NCI-H2029 (cell line): Measurements from ENCODE around the gene NPAS2.

Source experiments
- DNase-seq: peaks from one replicate; lab custom pipeline; 2025; lab: John Stamatoyannopoulos, UW

NPAS2 gene

DNA sequence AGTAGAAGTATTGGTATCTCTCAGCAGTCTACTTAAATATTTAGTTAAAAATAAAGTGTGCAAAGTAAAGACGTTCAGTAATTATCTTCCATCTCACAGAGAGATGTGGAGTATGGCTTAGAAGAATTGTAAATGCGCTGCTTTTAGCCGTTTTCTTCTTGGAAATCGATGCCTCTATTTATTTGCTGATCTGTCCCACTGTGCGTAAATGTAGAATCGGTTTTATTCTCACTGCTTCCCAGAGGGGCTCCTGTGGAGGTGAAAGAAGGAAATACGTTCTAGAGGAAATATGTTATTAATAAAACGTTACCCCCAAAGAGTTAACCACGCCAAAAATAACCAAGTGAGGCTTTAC lies 1.9 kb downstream of the NPAS2 start:
- no peak for DNase-seq

DNA sequence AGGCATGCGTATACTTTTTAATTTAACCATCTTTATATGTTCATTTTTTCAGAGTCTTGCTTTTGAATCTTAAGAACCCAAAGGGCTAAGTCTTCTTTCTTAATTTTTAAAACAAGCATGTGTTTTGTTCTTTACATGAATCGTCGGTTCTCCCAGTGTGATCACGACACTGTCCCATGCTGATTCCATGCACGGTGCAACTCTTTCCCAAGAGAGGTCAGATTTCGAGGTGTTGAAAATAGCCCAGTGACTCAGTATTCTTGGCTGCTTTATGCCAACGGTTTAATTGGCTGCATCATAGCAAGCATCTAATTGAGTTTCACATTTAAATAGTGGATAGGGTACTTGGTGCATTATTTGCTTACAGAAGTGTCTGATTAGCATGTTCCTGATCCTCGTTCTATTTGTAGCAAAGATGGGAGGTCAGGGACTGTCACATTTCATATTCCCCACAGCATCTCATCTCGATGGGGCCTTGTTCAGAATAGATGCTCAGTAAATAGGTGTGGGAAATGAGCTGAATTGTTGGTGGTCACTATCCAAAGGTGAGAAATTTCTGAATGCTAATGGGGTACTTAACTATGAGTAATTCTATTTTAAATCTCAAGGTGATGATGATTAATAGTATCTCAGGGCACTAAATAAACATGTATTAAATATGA lies 2.8 kb downstream of the NPAS2 start:
- no peak for DNase-seq

DNA sequence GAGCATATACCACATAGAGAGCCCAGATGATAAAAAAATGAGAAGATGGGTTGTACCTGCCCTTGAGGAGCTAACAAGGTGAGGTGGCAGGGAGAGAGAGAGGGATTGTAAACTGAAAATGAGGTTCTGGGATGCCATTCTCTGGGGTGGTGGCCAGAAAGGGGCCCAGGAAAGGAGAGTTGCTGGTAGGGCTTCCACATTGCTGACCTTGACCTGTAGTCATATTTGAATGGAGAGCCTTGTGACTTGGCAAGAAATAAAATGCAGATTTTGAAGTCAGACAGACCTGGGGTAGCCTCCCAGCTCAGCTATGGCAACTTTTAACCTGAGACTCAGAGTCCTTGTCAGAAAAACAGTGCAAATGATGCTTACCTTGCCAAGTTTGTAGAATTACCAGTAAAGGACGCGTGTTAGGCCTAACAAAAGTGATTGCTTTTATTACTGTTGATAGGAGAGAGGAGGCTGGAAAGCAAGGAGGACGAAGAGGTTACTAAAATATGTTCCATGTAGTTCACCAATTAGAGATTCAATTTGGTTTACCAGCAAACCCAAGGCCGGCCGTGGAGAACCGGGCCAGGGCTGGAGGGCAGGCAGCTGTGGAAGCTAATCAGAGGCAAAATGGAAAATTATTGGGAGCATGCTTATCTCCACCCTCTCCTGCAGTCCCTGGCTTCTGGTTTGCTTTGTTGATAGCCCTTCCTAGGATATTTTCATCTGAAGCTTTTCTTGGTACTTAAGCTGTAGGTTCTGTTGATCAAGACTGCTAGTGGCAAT lies 3.9 kb downstream of the NPAS2 start:
- no peak for DNase-seq

DNA sequence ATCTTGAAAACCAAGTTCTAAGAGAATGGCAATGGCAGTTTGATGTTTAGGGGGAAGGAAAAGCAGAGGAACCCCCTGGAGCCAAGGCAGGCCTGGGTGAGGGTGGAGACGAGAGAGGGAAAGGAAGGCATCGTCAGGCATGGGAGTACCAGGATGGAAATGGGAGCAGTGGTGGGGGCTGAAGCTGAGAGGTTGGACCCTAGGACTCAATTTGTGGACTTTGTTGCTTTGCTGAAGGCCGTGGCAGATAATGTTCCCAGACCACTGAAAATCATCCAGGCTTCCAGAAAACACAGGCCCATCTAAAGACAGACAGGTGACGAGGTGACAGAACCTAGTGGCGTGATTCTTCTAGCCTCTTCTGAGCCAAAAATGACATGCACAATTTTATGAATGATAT lies 4.9 kb downstream of the NPAS2 start:
- DNase-seq: no peak

DNA sequence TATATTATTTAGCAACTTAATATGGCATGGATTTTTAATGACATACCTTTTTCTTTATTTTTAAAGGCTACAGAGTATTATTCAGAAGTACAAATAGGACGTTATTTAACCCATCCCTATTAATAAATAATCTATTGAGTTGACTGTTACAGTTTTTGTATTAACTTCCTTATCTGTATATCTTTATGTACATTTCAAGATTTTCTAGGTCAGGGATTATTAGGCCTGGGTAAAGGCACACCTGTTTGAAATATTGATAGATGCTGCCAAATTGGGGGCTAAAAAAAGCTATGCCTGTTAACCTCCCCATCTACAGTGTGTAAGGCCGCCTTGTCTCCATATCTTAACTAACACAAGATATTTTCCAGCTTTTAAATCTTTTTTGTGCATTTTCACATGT lies 6.6 kb downstream of the NPAS2 start:
- no peak for DNase-seq

DNA sequence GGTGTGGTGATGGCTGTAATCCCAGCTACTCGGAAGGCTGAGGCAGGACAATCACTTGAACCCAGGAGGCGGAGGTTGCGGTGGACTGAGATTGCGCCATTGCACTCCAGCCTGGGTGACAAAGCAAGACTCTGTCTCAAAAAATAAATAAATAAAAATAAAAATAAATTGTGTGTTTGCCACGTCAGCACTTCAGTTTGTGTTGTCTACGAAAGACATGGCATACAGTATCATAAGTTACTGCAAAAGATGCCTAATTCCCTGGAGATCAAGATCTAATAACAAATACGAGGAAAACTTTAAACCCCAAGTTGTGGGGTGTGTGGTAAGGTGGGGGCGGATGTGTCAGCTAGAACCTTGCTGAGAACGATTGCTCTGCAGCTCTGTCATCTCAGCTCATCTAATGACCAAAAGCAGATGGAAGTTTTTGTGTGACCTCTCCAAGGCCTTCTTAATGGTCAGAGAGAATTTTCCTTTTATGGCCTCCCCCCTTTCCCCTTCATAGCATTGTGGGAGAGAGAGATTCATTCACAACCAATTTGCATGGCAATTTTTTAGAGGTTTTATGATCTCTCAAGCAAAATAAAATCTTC lies 11.3 kb downstream of the NPAS2 start:
- no peak for DNase-seq

DNA sequence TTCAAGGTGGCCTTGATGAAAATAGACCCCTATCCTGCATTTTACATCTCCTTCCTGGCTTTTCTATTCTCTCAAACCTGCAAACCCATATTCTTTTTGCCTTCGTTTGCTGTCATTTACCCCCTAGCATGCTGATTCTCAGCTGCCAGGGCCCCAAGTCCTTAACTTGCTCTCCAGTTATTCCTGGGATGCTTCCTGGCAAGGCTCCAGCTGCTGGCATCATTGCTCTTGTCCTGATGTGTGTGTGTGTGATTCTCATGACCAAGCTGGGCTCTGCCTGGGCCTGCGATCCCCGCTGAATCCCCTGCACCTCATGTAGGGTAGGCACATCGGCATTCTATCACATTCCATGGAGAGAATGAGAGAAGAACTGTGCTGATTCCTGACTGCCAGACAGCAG lies 11.9 kb downstream of the NPAS2 start:
- no peak for DNase-seq

DNA sequence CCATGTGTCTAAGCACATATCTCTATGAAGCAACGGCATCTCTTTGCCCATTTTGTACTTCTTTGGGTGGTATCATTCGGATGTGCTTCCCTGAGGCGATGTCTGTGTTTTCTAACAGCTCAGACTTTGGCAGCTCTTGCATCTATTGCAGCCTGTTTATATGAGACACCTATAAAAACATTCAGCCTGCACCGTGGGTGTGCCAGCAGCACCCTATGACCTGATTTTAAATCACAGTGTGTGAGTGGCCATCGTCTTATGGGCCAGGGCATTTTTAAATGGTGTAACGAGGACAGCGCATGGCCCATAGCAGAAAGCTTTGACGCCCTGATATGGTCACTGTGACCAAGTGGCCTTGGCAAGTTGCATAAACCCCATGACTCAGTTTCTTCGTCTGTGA lies 12.9 kb downstream of the NPAS2 start:
- DNase-seq: no peak

DNA sequence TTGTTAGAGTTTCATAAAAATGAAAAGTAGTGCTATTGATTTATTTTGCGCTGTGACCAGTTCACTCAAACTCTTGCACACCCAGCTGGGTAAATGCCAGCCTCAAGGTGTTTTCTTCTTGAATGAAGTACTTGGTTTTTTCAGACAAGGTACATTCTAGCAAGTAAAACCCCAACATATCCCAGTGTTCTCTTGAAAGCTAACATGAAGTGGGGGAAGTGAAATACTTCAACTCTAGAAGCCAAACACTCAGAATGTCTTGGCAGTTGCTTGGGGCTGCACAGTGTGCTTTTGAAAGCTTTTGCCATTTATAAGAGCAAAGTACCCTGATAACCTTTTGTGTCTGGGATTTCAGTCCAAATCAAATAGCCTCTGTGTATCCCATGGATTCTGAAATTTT lies 13.4 kb downstream of the NPAS2 start:
- no peak for DNase-seq

DNA sequence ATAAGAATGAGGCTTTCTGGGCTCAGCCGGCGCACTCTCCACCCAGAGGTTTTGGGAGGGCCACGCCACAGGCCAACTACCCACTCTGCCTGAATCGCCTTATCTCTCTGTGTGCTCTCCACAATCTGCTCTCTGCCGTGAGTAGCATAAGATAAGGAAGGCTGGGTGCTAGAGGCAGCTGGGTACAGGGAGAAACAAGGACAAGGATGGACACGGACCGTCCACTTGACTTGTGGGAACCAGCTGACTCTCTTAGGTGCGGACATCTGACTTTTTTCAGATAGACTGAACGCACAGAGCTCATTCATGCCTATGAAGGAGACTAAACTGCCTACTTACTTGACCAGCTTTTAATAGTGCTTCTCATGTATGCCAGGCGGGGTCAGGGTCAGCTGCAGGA lies 14.3 kb downstream of the NPAS2 start:
- no peak for DNase-seq

DNA sequence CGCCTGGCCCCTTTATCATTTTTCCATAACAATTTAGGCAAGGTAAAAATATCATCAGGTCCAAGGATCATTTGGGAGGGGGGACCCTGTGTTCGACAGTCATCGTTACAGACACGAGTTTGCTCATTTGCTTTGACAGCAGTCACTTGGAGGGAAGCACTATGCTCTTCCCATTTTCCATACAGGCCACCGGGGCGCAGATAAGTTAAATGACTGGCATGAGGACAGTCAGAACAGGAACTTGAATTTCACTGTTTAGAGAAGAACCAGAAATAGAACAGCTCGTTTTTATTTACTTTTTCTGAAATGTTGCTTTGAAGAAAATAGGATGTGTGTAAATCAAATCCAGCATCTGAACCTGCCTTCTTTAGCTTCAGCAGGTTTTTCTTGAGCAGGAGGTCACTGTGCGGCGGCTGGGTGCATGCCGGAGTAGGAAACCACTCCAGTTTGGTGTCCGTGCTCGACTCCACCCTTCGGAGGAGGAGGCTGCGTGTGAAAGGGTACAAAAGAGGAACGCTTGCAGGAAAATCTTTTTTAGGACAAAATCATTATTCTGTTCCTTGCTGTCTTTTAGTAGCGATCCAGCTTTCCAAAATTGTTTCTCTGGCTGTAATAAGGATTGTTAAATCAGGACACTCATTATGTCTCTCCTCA lies 15.2 kb downstream of the NPAS2 start:
- no peak for DNase-seq

DNA sequence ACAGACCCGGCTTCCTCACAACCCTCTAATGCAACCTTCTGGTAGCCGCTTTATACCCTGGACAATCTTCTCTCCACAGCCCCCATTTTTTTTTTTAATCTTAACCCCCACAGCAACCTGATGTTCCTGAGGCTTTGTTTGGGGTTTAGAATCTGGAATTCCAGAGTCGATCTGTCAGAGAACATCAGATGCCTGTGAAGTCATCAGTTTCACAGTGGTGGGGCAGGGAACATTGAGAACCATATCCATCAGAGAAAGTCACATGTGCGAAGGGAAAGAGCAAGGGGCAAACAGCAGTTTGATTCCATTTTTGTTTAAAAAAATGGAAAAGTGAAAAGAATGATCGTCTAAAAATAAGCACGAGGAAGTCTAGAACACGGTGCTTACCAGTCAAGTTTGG lies 20.6 kb downstream of the NPAS2 start:
- no peak for DNase-seq

DNA sequence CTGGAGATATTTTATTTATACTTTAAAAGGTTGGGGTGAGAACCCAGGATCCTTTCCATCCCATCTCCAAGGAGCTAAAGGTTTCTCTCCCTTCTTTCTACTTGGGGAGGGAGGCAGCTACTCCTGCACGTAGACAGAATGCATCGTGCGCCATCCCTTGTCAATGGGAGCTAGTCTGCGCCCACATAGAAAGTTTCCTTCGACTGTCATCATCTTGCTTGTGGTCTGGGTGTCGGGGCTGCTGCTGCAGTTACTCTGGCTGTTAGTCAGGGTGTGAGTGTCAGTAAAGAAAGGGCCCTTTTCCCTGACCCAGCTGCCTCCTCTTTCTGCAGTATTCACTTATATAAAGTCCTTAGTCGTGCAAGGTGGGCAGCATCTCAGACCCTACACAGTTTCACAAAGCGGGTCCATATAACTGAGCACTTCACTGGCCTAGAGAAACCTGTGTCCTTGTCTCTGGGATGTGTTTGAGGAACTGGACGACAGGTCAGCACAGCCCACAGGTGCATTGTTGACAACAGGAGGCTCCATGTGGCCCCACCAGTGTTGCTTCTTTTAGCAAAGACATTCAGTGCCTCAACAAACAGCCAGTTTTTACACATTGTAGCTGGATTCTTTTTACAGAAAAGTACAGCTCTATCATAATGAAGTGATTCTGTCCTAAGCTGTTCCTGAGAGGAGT lies 22.4 kb downstream of the NPAS2 start:
- DNase-seq: no peak

DNA sequence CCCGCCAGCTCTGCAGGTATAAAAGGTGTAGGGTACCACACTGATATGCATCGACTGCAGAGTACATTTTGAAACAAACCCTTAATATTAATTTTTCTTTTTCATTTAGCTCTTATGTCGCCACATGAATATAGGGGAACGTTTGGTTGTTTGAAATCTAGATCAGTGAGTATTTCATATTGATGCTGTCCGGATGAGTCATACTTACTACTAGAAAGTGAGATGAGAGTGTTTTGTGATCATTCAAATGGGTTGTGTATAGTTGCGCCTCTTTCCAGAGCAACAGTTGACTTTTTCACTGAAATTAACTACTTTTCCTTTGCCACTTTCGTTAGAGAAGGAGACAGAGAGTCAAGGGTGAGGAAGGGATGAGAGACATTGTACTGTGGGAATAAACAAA lies 24.6 kb downstream of the NPAS2 start:
- DNase-seq: no peak

DNA sequence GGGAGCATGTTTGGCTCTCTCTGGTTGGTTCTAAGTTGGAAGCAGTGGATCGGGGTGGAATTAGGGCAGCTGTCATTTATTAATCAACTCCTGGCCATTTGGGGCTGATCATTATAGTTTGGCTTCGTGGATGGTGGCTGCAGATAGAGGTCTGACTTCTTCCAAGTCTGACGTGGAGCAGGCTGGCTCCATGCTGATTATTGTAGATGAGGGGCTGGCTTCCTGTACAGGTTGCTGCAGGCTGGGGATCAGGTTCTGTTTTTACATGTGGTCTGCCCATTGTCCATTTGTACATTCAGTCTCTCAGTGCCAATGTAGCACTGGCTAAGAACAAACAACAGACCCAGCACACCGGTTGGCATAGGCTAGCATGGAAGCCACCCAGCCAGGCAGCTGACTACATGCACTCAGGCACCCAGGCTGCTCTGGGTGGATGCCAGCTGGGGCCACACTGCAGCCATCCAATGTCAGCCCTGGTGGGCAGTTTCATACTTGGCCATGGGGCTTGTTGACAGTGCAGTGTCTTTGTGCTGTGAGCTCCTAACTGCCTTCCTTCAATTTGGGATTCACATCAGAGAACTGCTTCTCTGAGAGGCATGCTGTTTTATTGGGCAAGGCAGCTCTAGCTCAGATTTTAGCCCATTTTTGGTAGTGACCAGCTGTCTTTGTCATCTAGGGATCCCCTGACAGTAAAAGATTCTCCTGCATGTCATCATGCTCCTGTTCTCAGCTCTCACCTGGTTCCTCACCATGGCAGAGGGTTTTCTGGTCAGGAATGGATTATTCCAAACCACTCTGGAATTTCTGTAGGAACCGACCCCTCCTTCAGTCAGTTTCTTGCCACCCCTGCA lies 25.4 kb downstream of the NPAS2 start:
- no peak for DNase-seq

DNA sequence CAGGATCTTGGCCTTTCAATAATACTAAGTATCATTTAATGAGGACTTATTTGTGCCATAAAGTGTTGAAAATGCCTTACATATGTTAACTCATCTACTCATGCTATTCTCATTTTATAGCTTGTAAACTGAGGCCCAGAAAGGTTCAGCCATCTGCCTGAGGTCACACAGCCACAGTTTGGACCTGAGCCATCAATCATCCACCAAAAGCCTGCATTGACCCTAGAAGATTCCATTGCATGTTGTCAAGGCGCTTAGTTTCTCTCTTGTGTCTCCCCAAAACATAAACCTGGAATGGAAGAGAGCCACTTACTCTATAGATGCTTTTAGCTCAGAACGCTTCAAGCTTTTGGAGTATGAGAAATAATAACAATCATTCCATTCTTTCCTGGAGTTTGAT lies 26.8 kb downstream of the NPAS2 start:
- no peak for DNase-seq

DNA sequence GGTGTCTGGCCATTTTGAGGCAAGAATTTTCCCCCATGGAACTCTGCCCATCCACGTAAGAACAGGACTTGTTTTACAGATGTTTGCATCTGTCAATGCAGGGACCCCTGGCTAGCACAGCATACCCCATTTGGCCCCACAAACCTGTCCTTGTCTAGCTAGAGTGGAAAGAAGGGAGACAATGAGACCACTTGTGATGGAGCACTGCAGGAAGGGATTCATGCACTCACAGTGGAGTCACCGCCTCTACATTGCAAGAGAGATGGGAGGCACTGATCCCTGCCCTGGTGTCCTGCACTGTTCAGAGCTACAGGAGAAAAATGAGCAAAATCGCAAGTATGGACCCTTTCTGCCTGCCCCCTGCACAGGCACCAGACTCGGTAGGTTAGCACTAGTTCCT lies 32.5 kb downstream of the NPAS2 start:
- no peak for DNase-seq

DNA sequence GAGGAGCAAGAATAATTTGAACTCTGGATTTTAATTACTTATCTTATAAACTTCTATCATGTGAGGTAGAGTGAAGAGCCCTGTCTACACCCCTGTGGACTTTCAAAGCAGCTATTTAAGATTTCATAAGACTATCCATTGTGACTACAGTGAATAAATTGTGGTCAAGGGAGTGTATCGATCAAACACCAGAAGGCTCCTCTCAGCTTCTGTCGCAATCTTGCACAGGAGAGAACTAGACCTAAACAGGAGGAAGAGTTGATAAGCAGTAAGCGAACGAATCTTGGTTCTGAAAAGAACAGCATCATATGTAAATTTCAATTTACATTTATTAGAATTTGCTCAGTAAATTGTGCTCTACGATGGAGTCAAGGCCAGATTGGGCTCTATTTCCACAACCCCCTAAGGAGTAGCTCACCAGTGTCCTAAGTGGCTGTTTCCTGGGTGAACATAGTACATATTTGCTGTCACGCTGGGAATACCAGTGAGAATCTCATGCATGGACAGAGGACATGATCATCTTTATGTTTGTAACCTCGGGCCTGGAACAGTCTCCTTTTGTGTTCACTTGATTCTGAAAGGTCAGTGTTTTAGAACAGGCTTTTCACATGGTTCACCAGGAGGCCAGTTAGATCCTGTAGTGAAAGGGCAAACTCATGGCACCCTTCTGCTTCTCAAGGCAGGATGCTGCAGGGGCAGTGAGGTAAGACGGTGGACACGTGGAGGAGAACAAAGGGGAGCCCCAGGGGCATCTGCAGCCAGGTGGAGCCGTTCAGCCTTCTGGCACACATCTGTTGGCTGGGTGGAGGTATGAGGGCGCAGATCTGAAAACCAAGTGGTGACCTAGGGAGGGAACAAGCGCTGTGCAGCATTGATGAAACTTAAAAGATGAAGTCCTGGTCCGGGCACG lies 33.3 kb downstream of the NPAS2 start:
- DNase-seq: no peak

DNA sequence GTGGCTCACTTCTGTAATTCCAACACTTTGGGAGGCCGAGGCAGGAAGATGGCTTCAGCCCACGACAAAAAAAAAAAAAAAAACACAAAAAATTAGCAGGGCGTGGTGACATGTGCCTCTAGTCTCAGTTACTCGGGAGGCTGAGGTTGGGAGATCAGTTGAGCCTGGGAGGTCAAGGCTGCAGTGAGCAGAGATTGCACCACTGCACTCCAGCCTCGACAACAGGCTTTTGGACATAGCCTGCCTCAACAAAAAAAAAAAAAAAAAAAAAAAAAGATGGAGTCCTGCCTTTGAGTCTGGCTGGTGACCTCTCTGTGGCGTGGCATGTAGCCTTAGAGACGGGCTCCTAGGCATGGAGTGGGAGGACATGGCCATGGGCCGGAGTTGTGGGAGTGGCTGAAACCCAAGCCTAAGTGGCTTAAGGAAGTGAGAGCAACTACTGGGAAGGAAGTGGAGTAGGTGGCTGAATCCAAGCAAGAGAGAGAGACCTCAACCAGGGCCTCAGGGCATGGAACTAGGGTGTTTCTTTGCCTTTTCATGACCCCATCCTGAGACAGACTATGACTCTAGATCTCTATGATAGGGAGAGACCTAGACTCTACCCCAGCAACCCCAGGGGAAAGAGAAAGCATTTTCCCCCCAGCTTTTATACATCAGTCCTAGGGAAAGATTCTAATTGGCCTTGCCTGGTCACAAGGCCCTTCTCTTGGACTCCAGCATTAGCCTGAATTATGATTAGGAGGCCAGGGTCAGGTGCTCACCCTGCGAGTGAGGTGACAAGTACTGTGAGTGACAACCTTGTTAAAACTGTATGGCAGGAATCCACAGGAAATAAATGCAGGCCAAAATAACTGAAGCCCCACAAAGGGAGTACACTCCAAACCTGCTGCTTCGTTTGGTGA lies 34.2 kb downstream of the NPAS2 start:
- no peak for DNase-seq
